SU-DHL-6 (cell line): ENCODE results near the gene SH3RF2.

Experiments used
- EZH2phosphoT487 ChIP-seq: fragments of 200-600 bp; sonication (generic), shearing (Covaris generic); conservative IDR thresholded peaks from 2 replicates; pipeline ENCODE4 v1.6.1; 2018; ENCODE audit warnings: mild to moderate bottlenecking, antibody characterized with exemption, low read length, moderate library complexity, mixed read lengths
- TF ChIP-seq, protein P1 (sequence below): fragments of 200-600 bp; sonication (generic); IDR thresholded peaks from one replicate; pipeline ENCODE4 v1.5.1; 2017; ENCODE audit warnings: antibody characterized with exemption, mild to moderate bottlenecking, low read length, moderate library complexity; ENCODE audit not compliant: insufficient read depth, poor library complexity, severe bottlenecking

DNA sequence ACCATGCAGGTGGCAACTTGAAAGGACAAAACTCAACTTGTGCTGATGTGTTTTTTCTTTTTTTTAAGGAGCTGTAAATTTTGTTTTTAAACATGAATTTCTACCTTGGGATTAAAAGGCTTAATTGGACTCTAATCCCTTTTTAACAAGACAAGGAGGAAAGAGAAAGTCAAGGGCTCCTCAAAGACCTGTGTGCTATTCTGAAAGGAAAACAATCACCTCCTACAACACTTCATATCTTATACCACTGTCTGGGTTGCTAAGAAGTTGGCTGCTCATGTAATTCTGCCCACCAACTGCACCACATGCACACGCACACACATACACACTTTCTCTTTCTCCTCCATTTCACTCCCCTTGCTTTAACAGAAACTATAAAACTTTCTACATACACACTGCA, 78.6 kb downstream of the SH3RF2 start:
- TF ChIP-seq, protein P1, sequence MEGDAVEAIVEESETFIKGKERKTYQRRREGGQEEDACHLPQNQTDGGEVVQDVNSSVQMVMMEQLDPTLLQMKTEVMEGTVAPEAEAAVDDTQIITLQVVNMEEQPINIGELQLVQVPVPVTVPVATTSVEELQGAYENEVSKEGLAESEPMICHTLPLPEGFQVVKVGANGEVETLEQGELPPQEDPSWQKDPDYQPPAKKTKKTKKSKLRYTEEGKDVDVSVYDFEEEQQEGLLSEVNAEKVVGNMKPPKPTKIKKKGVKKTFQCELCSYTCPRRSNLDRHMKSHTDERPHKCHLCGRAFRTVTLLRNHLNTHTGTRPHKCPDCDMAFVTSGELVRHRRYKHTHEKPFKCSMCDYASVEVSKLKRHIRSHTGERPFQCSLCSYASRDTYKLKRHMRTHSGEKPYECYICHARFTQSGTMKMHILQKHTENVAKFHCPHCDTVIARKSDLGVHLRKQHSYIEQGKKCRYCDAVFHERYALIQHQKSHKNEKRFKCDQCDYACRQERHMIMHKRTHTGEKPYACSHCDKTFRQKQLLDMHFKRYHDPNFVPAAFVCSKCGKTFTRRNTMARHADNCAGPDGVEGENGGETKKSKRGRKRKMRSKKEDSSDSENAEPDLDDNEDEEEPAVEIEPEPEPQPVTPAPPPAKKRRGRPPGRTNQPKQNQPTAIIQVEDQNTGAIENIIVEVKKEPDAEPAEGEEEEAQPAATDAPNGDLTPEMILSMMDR: no peak
- TF ChIP-seq EZH2phosphoT487: no peak
